ENCODE data around the gene ITM2B.
"Not testable (repeated sequence)": the region's sequence is repeated elsewhere in the genome, so short reads cannot be mapped to it uniquely, and the experiment has no call there.

ITM2B gene

DNA sequence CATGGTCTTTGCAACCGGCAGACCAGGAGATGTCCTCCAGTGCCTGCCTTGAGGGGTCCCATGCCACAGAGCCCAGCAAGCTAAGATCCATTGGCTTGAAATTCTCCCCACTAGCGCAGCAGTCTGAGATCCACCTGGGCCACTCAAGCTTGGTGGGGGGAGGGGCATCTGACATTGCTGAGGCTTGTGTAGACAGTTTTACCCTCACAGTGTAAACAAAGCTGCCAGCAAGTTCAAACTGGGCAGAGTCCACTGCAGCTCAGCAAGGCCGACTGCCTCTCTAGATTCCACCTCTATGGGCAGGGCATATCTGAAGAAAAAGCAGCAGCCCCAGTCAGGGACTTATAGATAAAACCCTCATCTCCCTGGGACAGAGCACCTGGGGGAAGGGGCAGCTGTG is 32.0 kb upstream of the ITM2B start:
- Histone ChIP-seq H4K20me1 (ENCODE audit: low read depth, low read length) (no peaks in the 10 kb centered on the region), H3K9me3 (ENCODE audit: insufficient read depth, low read length) (no peaks in the 10 kb centered on the region), H3K27me3 (ENCODE audit: low read length) (no peaks in the 10 kb centered on the region), H3K36me3 (ENCODE audit: low read length) (no peaks in the 10 kb centered on the region), H3K79me2 (ENCODE audit: insufficient read depth, low read length) (no peaks in the 10 kb centered on the region), H3K4me2 (ENCODE audit: low read depth, low read length, poor library complexity, severe bottlenecking) (no peak overlapping the region), H3K9me2 (replicated peaks; ENCODE audit: insufficient read depth, low read length) (no peaks in the 10 kb centered on the region), H3F3A (ENCODE audit: insufficient read depth) (no peaks in the 10 kb centered on the region), H2AFZ (ENCODE audit: low read depth, low read length, severe bottlenecking) (no peak overlapping the region), H3K9ac (ENCODE audit: low read length) (no peak overlapping the region), H3K27ac (ENCODE audit: low read depth, low read length) (no peak overlapping the region), H3K4me3 (ENCODE audit: insufficient read depth, low read length, poor library complexity, severe bottlenecking) (no peak overlapping the region)
- TF ChIP-seq, protein P1, sequence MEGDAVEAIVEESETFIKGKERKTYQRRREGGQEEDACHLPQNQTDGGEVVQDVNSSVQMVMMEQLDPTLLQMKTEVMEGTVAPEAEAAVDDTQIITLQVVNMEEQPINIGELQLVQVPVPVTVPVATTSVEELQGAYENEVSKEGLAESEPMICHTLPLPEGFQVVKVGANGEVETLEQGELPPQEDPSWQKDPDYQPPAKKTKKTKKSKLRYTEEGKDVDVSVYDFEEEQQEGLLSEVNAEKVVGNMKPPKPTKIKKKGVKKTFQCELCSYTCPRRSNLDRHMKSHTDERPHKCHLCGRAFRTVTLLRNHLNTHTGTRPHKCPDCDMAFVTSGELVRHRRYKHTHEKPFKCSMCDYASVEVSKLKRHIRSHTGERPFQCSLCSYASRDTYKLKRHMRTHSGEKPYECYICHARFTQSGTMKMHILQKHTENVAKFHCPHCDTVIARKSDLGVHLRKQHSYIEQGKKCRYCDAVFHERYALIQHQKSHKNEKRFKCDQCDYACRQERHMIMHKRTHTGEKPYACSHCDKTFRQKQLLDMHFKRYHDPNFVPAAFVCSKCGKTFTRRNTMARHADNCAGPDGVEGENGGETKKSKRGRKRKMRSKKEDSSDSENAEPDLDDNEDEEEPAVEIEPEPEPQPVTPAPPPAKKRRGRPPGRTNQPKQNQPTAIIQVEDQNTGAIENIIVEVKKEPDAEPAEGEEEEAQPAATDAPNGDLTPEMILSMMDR (IDR thresholded peaks at IDR 0.05; ENCODE audit: insufficient read depth, low read length, poor library complexity, severe bottlenecking) = no peak
- TF ChIP-seq EZH2phosphoT487 (conservative IDR thresholded peaks at IDR 0.05; ENCODE audit: low read length) = no peak

DNA sequence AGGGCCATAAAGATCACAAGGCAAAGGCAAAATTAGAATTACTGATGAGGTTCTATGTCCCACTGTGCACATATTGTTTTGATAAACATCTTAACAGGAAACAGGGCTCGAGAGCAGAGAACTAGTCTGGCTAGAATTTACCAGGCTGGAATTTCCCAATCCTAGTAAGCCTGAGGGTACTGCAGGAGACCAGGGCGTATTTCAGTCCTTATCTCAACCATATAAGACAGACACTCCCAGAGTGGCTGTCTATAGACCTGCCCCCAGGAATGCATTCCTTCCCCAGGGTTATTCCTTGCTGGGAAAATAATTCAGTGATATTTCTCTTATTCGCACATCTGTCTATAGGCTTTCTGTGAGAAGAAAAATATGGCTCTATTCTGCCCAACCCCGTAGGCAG is 25.8 kb upstream of the ITM2B start:
- H3K36me3 ChIP-seq (ENCODE audit: low read length); H3K27ac ChIP-seq (ENCODE audit: low read depth, low read length); H3K79me2 ChIP-seq (ENCODE audit: insufficient read depth, low read length); H3K9me2 ChIP-seq (replicated peaks; ENCODE audit: insufficient read depth, low read length); H3K9ac ChIP-seq (ENCODE audit: low read length); H3K9me3 ChIP-seq (ENCODE audit: insufficient read depth, low read length); H3K4me2 ChIP-seq (ENCODE audit: low read depth, low read length, poor library complexity, severe bottlenecking); H3K4me3 ChIP-seq (ENCODE audit: insufficient read depth, low read length, poor library complexity, severe bottlenecking); H3F3A ChIP-seq (ENCODE audit: insufficient read depth); H3K27me3 ChIP-seq (ENCODE audit: low read length); H2AFZ ChIP-seq (ENCODE audit: low read depth, low read length, severe bottlenecking); H4K20me1 ChIP-seq (ENCODE audit: low read depth, low read length): not testable (repeated sequence)

DNA sequence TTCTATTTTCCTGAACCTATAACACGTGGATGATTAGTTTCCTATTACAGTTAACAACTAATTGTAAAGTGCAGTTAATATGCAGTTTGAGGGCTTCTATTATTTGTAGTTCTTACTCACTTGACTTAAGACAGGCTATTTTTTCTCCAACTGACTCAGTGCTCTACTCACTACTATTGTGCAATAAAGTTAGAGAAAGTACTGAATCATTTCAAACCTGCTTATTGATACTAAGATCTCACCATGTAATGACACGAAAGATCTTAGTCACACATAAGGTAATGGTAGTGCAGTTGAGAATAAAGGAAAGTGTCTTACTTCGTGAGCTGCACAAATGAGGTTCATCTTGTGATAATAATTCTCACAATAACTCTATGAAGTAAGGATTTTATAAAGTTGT is 22.8 kb upstream of the ITM2B start:
- TF ChIP-seq EZH2phosphoT487 (conservative IDR thresholded peaks at IDR 0.05; ENCODE audit: low read length) = no peak
- TF ChIP-seq, protein P1 (IDR thresholded peaks at IDR 0.05; ENCODE audit: insufficient read depth, low read length, poor library complexity, severe bottlenecking) = no peak
- H3K27ac ChIP-seq (ENCODE audit: low read depth, low read length) = no peak overlapping the region
- H4K20me1 ChIP-seq (ENCODE audit: low read depth, low read length) = no peaks in the 10 kb centered on the region

DNA sequence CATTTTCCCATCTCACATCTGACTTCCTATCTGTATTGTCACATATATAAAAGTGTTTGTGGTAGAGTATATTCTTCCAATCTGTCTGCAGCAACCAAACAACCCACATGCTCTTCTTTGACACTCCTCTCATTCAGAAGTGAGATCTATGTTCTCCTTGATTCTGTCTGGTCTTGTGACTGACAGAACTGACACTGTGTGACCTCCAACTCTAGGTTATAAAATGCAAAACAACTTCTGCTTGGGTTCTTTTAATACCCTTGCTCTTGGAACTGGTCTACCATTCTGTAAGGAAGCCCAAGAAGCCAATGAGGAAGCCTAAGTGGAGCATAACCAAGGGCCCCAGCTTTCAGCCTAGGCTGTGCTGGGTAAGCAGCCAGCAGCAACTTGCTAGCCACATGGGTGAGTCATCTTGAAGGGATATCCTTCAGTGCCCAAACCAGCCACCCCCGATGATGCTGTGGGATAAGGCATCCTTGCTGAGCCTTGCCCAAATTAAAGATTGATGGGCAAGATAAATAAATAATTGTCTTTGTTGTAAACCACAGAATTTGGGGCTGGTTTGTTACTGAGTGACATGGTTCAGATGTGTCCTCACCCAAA is 18.4 kb upstream of the ITM2B start:
- no peak for TF ChIP-seq EZH2phosphoT487 (conservative IDR thresholded peaks at IDR 0.05; ENCODE audit: low read length)
- TF ChIP-seq, protein P1 (IDR thresholded peaks at IDR 0.05; ENCODE audit: insufficient read depth, low read length, poor library complexity, severe bottlenecking) = no peak
- Histone ChIP-seq H3F3A (ENCODE audit: insufficient read depth) (no peaks in the 10 kb centered on the region), H3K27me3 (ENCODE audit: low read length) (no peaks in the 10 kb centered on the region), H3K9me3 (ENCODE audit: insufficient read depth, low read length) (no peaks in the 10 kb centered on the region), H3K4me3 (ENCODE audit: insufficient read depth, low read length, poor library complexity, severe bottlenecking) (no peak overlapping the region), H3K9me2 (replicated peaks; ENCODE audit: insufficient read depth, low read length) (no peaks in the 10 kb centered on the region), H3K79me2 (ENCODE audit: insufficient read depth, low read length) (no peaks in the 10 kb centered on the region), H3K27ac (ENCODE audit: low read depth, low read length) (no peak overlapping the region), H3K4me2 (ENCODE audit: low read depth, low read length, poor library complexity, severe bottlenecking) (no peak overlapping the region), H3K9ac (ENCODE audit: low read length) (no peak overlapping the region), H3K36me3 (ENCODE audit: low read length) (no peaks in the 10 kb centered on the region), H4K20me1 (ENCODE audit: low read depth, low read length) (no peaks in the 10 kb centered on the region), H2AFZ (ENCODE audit: low read depth, low read length, severe bottlenecking) (no peak overlapping the region)

More for the DNA sequence above, 22.8 kb upstream of the ITM2B start:
- Histone ChIP-seq H3K36me3 (ENCODE audit: low read length) (no peaks in the 10 kb centered on the region), H3K79me2 (ENCODE audit: insufficient read depth, low read length) (no peaks in the 10 kb centered on the region), H2AFZ (ENCODE audit: low read depth, low read length, severe bottlenecking) (no peak overlapping the region), H3K9me2 (replicated peaks; ENCODE audit: insufficient read depth, low read length) (no peaks in the 10 kb centered on the region), H3K27me3 (ENCODE audit: low read length) (no peaks in the 10 kb centered on the region), H3K9me3 (ENCODE audit: insufficient read depth, low read length) (no peaks in the 10 kb centered on the region), H3F3A (ENCODE audit: insufficient read depth) (no peaks in the 10 kb centered on the region), H3K4me3 (ENCODE audit: insufficient read depth, low read length, poor library complexity, severe bottlenecking) (no peak overlapping the region), H3K4me2 (ENCODE audit: low read depth, low read length, poor library complexity, severe bottlenecking) (no peak overlapping the region), H3K9ac (ENCODE audit: low read length) (no peak overlapping the region)

DNA sequence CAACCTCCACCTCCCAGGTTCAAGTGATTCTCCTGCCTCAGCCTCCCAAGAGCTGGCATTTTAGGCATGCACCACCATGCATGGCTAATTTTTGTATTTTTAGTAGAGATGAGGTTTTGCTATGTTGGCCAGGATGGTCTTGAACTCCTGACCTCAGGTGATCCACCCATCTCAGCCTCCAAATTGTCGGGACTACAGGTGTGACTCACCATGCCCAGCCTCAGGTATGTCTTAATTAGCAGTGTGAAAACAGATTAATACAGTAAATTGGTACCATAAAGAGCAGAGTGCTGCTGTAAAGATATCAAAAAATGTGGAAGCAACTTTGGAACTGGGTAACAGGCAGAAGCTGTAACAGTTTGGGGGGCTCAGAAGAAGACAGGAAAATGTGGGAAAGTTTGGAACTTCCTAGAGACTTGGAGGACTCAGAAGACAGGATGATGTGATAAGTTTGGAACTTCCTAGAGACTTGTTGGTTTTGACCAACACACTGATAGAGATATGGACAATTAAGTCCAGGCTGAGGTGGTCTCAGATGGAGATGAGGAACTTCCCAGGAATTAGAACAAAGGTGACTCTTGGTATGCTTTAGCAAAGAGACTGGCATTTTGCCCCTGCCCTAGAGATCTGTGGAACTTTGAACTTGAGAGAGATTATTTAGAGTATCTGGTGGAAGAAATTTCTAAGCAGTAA is 17.3 kb upstream of the ITM2B start:
- H3K4me2 ChIP-seq (ENCODE audit: low read depth, low read length, poor library complexity, severe bottlenecking); H3F3A ChIP-seq (ENCODE audit: insufficient read depth); H3K27me3 ChIP-seq (ENCODE audit: low read length); H4K20me1 ChIP-seq (ENCODE audit: low read depth, low read length); H3K36me3 ChIP-seq (ENCODE audit: low read length); H3K4me3 ChIP-seq (ENCODE audit: insufficient read depth, low read length, poor library complexity, severe bottlenecking); H3K9me2 ChIP-seq (replicated peaks; ENCODE audit: insufficient read depth, low read length); H2AFZ ChIP-seq (ENCODE audit: low read depth, low read length, severe bottlenecking); H3K9ac ChIP-seq (ENCODE audit: low read length); H3K9me3 ChIP-seq (ENCODE audit: insufficient read depth, low read length); H3K79me2 ChIP-seq (ENCODE audit: insufficient read depth, low read length); H3K27ac ChIP-seq (ENCODE audit: low read depth, low read length): not testable (repeated sequence)

All from SU-DHL-6 (cell line).